Heart left ventricle (tissue), 13 donors: ENCODE measurements around the gene PTPRE.

Experiments used
- POLR2A ChIP-seq, 2 donors: fragments of 450-650 bp; IDR thresholded peaks; one replicate each; pipeline ENCODE4 v1.6.1; 2017; ENCODE audit warnings: antibody characterized with exemption in 2 of 2, mild to moderate bottlenecking in 2 of 2, moderate library complexity in 2 of 2
- TF ChIP-seq, protein P1 (sequence below), 12 donors: fragments of 200-600 bp; sonication (generic) in 4 of 12; IDR thresholded peaks; one replicate each; pipeline versions ENCODE4 v1.5.0 to v1.8.0; 2018 to 2022; ENCODE audit warnings: antibody characterized with exemption in 12 of 12, mild to moderate bottlenecking in 5 of 12
- donor health status: ischemic (EF 13 %, LVEDD 7.1; RV severe dilation, severe dysfunction).
- donor health status: DM: no; HTN: yes; CAD: no.
- donor health status: DM: no; HTN: no; CAD: no.
- donor health status: ischemic (EF 25% LVEDD 6.9; RV normal size, moderate dysfunction).
- donor health status: ischemic (EF 25% LVEDD 5.7; RV mildly dilated, moderate dysfunction).
- donor health status: ischemic (EF 35%, LVEDD 5.7; RV mildly dilated, moderate dysfunction).
- donor health status: nonischemic (EF 11% LVEDD 7.7; RV severe dilation, severe dysfunction).
- donor health status: DM: yes; HTN: yes; CAD: no.
- donor health status: PGD.
- donor health status: ischemic (EF 29% LVEDD 5.4; RV normal size, mild dysfunction).
- donor health status: nonischemic (EF 23%, LVEDD 6.1; RV moderate dilation, normal function).

DNA sequence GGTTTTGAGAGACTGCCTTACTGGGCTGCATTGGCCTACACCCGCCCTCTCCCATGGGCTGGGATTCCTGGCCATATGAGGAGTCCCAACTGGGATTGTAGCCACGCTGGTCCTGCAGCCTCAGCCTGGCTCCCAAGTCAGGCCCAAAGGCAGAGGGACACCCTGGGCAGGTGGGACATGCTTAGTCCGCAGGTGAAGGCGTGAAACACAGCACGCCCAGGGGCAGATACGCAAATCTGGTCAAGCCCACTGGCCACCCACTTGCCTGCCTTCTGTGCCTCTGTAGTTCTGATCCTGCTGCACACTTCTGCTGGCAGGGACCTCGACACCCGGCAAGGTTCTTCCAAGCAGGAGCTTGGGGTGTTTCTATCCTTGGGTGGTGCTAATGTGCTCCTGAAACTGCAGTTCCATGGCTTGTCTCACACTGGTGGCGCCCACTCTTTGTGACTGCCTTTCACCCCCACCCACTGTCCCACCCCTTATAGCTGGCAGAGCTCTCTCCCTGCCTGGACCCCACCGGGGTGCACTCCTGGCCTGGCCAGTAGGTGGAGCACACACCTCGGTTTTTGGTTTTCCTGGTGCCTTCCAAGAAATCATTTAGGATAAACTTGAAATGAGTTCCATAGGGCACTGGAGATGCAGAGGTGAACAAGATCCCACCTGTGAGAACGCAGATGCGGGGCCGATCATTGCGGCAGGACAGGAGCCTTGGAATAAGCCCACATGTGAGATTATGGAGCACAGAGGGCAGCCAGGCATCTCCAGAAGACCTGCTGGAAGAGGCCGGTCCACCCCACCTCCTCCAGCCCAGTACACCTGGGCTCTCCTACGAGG, 171.4 kb downstream of the PTPRE start:
- TF ChIP-seq, protein P1, sequence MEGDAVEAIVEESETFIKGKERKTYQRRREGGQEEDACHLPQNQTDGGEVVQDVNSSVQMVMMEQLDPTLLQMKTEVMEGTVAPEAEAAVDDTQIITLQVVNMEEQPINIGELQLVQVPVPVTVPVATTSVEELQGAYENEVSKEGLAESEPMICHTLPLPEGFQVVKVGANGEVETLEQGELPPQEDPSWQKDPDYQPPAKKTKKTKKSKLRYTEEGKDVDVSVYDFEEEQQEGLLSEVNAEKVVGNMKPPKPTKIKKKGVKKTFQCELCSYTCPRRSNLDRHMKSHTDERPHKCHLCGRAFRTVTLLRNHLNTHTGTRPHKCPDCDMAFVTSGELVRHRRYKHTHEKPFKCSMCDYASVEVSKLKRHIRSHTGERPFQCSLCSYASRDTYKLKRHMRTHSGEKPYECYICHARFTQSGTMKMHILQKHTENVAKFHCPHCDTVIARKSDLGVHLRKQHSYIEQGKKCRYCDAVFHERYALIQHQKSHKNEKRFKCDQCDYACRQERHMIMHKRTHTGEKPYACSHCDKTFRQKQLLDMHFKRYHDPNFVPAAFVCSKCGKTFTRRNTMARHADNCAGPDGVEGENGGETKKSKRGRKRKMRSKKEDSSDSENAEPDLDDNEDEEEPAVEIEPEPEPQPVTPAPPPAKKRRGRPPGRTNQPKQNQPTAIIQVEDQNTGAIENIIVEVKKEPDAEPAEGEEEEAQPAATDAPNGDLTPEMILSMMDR (IDR thresholded peaks at IDR 0.05), result peak; percentile 41 to 66 (median 56)
- TF ChIP-seq POLR2A (IDR thresholded peaks at IDR 0.05), result no peak
